Measurements from ENCODE around the gene GALNT17. TPM values are rescaled to one million over a fixed set of nuclear protein-coding genes. Genes with fewer than 3 reads are reported as not detected.

Gene GALNT17
- total RNA-seq, 1 experiment from 2014 or later: not detected

GRCh38 chr7:71424166-71425035 lies 292.5 kb downstream of the GALNT17 start:
- DNase-seq (ENCODE audit: low spot score): no peak
- no peak overlapping the region for H3K27ac ChIP-seq (ENCODE audit: low read depth, low read length, poor library complexity, severe bottlenecking)
- H3K9me3 ChIP-seq (ENCODE audit: low read depth, low read length, poor library complexity, severe bottlenecking): peaks cover 13% of the 10 kb centered on the region
- no peaks in the 10 kb centered on the region for H3K36me3 ChIP-seq (ENCODE audit: insufficient read depth, low read length, poor library complexity, severe bottlenecking)
- H3K4me3 ChIP-seq (ENCODE audit: low read depth, low read length, poor library complexity, severe bottlenecking): no peak overlapping the region
- intact Hi-C loops (cut with micrococcal nuclease; ENCODE audit: unreplicated experiment): no loop called here
- CTCF ChIA-PET: no interaction called here
- POLR2A ChIA-PET (ENCODE audit: low non-redundant PET): no interaction called here
- no TSS peak for BruUV-seq (replicated peaks)
- H3K4me1 ChIP-seq (ENCODE audit: insufficient read depth, low read length, poor library complexity, severe bottlenecking): no peaks in the 10 kb centered on the region
- no peak for TF ChIP-seq EZH2 (IDR thresholded peaks at IDR 0.05; ENCODE audit: borderline replicate concordance, low read depth, low read length, poor library complexity, severe bottlenecking)
- TF ChIP-seq, protein P1, sequence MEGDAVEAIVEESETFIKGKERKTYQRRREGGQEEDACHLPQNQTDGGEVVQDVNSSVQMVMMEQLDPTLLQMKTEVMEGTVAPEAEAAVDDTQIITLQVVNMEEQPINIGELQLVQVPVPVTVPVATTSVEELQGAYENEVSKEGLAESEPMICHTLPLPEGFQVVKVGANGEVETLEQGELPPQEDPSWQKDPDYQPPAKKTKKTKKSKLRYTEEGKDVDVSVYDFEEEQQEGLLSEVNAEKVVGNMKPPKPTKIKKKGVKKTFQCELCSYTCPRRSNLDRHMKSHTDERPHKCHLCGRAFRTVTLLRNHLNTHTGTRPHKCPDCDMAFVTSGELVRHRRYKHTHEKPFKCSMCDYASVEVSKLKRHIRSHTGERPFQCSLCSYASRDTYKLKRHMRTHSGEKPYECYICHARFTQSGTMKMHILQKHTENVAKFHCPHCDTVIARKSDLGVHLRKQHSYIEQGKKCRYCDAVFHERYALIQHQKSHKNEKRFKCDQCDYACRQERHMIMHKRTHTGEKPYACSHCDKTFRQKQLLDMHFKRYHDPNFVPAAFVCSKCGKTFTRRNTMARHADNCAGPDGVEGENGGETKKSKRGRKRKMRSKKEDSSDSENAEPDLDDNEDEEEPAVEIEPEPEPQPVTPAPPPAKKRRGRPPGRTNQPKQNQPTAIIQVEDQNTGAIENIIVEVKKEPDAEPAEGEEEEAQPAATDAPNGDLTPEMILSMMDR (conservative IDR thresholded peaks at IDR 0.05; ENCODE audit: low read depth, low read length): no peak
- no peaks in the 10 kb centered on the region for H3K27me3 ChIP-seq (replicated peaks; ENCODE audit: insufficient read depth, low read depth, low read length, poor library complexity)

- intact Hi-C loops (cut with micrococcal nuclease; ENCODE audit: unreplicated experiment): no loop called here
- H3K4me3 ChIP-seq (ENCODE audit: low read depth, low read length, poor library complexity, severe bottlenecking): no peak overlapping the region
- H3K27me3 ChIP-seq (replicated peaks; ENCODE audit: insufficient read depth, low read depth, low read length, poor library complexity): no peaks in the 10 kb centered on the region
- no peaks in the 10 kb centered on the region for H3K4me1 ChIP-seq (ENCODE audit: insufficient read depth, low read length, poor library complexity, severe bottlenecking)
- no TSS peak for BruUV-seq (replicated peaks)
- no peaks in the 10 kb centered on the region for H3K36me3 ChIP-seq (ENCODE audit: insufficient read depth, low read length, poor library complexity, severe bottlenecking)
- peaks cover 6% of the 10 kb centered on the region for H3K9me3 ChIP-seq (ENCODE audit: low read depth, low read length, poor library complexity, severe bottlenecking)
- POLR2A ChIA-PET (ENCODE audit: low non-redundant PET): no interaction called here
- CTCF ChIA-PET: no interaction called here
- no peak for DNase-seq (ENCODE audit: low spot score)
- no peak overlapping the region for H3K27ac ChIP-seq (ENCODE audit: low read depth, low read length, poor library complexity, severe bottlenecking)
- TF ChIP-seq, protein P1 (conservative IDR thresholded peaks at IDR 0.05; ENCODE audit: low read depth, low read length): no peak
- TF ChIP-seq EZH2 (IDR thresholded peaks at IDR 0.05; ENCODE audit: borderline replicate concordance, low read depth, low read length, poor library complexity, severe bottlenecking): no peak
Measured at GRCh38 chr7:71429083-71429482, 297.1 kb downstream of the GALNT17 start.

DNA sequence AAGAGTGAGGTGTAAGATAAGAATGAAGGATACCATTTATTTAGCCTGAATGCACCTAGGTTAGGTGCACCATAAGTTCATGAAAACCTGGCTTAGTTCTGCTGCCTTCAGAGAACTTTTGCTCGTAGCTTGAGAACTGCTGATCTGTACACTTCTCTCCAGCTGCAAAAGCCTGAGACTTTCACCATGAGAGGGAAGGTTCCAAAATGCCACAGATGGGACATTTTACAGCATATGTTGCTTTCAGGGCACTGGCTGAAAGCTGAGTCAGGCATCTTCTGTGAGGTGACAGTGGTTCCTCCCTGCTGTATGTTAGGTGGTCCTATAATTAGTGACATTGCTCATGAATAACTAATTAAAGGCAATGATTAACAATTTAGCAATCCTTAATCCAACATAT lies 298.3 kb downstream of the GALNT17 start:
- peaks cover 6% of the 10 kb centered on the region for H3K9me3 ChIP-seq (ENCODE audit: low read depth, low read length, poor library complexity, severe bottlenecking)
- POLR2A ChIA-PET (ENCODE audit: low non-redundant PET): no interaction called here
- TF ChIP-seq, protein P1 (conservative IDR thresholded peaks at IDR 0.05; ENCODE audit: low read depth, low read length): no peak
- TF ChIP-seq EZH2 (IDR thresholded peaks at IDR 0.05; ENCODE audit: borderline replicate concordance, low read depth, low read length, poor library complexity, severe bottlenecking): no peak
- no peak overlapping the region for H3K27ac ChIP-seq (ENCODE audit: low read depth, low read length, poor library complexity, severe bottlenecking)
- no peaks in the 10 kb centered on the region for H3K36me3 ChIP-seq (ENCODE audit: insufficient read depth, low read length, poor library complexity, severe bottlenecking)
- DNase-seq (ENCODE audit: low spot score): no peak
- no peaks in the 10 kb centered on the region for H3K4me1 ChIP-seq (ENCODE audit: insufficient read depth, low read length, poor library complexity, severe bottlenecking)
- CTCF ChIA-PET: no interaction called here
- H3K4me3 ChIP-seq (ENCODE audit: low read depth, low read length, poor library complexity, severe bottlenecking): no peak overlapping the region
- BruUV-seq (replicated peaks): no TSS peak
- no peaks in the 10 kb centered on the region for H3K27me3 ChIP-seq (replicated peaks; ENCODE audit: insufficient read depth, low read depth, low read length, poor library complexity)
- intact Hi-C loops (cut with micrococcal nuclease; ENCODE audit: unreplicated experiment): no loop called here

All from A673 (cell line).